Right lobe of liver (tissue), 6 donors: ENCODE data around the gene TRIO. TPM values are rescaled to one million over a fixed set of nuclear protein-coding genes. Genes with fewer than 3 reads are reported as not detected.
A peak's percentile ranks its signal among the peaks of the same experiment; 100 is the strongest.

Source experiments
- ATAC-seq, 4 donors: fragments of 200-7000 bp; cut with Tn5 transposase; one replicate each; pipeline ENCODE4 v1.9.1; 2020; ENCODE audit warnings: mild to moderate bottlenecking in 4 of 4, moderate library complexity in 4 of 4
- DNase-seq, 3 donors: peaks; one replicate each; pipeline ENCODE4 v3.0.0-alpha.2; 2020
- H3K27ac ChIP-seq, 3 donors: fragments of 200-600 bp; one replicate each; pipeline ENCODE4 v1.8.0; 2022
- H3K27me3 ChIP-seq, 2 donors: fragments of 200-600 bp; one replicate each; pipeline ENCODE4 v1.8.0; 2022
- H3K36me3 ChIP-seq, 4 donors: fragments of 200-600 bp; sonication (generic) in 1 of 4; one replicate each; pipeline versions ENCODE4 v1.5.1 to v1.8.0; 2017 to 2022; ENCODE audit warnings: control low read depth in 1 of 4
- H3K4me1 ChIP-seq, 4 donors: fragments of 200-600 bp; sonication (generic) in 1 of 4; one replicate each; pipeline versions ENCODE4 v1.5.1 to v1.8.0; 2017 to 2022; ENCODE audit warnings: control low read depth in 1 of 4
- H3K4me3 ChIP-seq, 3 donors: fragments of 200-600 bp; one replicate each; pipeline ENCODE4 v1.8.0; 2022
- H3K9me3 ChIP-seq, 4 donors: fragments of 200-600 bp; sonication (generic) in 1 of 4; one replicate each; pipeline versions ENCODE4 v1.5.1 to v1.8.0; 2017 to 2022; ENCODE audit warnings: control low read depth in 1 of 4
- CTCF ChIP-seq, 4 donors: fragments of 200-600 bp in 3 of 4; fragments of 450-650 bp in 1 of 4; IDR thresholded peaks; one replicate each; pipeline versions ENCODE4 v1.5.1 to v1.8.0; 2016 to 2022; ENCODE audit warnings: antibody characterized with exemption in 4 of 4, mild to moderate bottlenecking in 2 of 4
- POLR2A ChIP-seq: fragments of 450-650 bp; IDR thresholded peaks from one replicate; pipeline ENCODE4 v1.6.1; 2017; ENCODE audit warnings: antibody characterized with exemption, mild to moderate bottlenecking
- WGBS: methylation state at CpG from one replicate; pipeline ENCODE4 v1.1.6; 2018; ENCODE audit warnings: low coverage, low lambda C conversion rate; ENCODE audit not compliant: insufficient coverage; ENCODE audit errors: missing lambda C conversion rate; 5-methylcytosine and 5-hydroxymethylcytosine counted together
- intact Hi-C, 2 donors: fragments of 100-400 bp; cut with DNase I; formaldehyde crosslinking; loops; one replicate each; pipeline versions ENCODE4 v1.11.2 to v1.14.1; 2022
- total RNA-seq, 6 experiments: library from RNA; depleted of rRNA in 2 of 6; stranded (reverse); fragments of >200 nt in 2 of 6; fragmentation: NEBNext Ultra II Directional in 3 of 6; extraction: Animal tissue kit (Norgen Biotek cat#: 25700) in 3 of 6; gene quantifications; one replicate each; pipeline versions ENCODE4 v1.1.0 to v1.2.4, GENCODE V29; 2016 to 2023
- donor health status: DM: no; HTN: yes; CAD: no.
- donor health status: DM: no; HTN: no; CAD: no.
- donor health status: DM: no; HTN: no; CAD: no.
- donor health status: DM: no; HTN: yes; CAD: no.
- donor health status: DM: no; HTN: yes; CAD: no.

Gene TRIO
- total RNA-seq, 6 experiments from 2014 or later: 34.7 to 63.5 (median 50.2) TPM

- no peak for DNase-seq
Observed at GRCh38 chr5:14266686-14267085, 123.5 kb downstream of the TRIO start.

GRCh38 chr5:14267166-14267838 lies 124.2 kb downstream of the TRIO start:
- DNase-seq (no peak), ATAC-seq (no peak)
- Histone ChIP-seq H3K4me1 (peaks cover 0 to 33% (median 13%) of the 10 kb centered on the region in 4 donors), H3K36me3 (no peaks in the 10 kb centered on the region), H3K9me3 (no peaks in the 10 kb centered on the region), H3K4me3 (no peak overlapping the region), H3K27ac (no peak overlapping the region), H3K27me3 (no peaks in the 10 kb centered on the region)
- intact Hi-C loops: loop anchor here in 1 of 2 donors (5.0 kb wide), 1 partner anchor 160 kb away; no protein-coding TSS in a partner anchor
- TF ChIP-seq CTCF (IDR thresholded peaks at IDR 0.05) (no peak), POLR2A (no peak)
- 69% methylated on average over 5 of the region's 5 CpGs for WGBS

More at GRCh38 chr5:14266686-14267085, 123.5 kb downstream of the TRIO start:
- Histone ChIP-seq H3K9me3 (no peaks in the 10 kb centered on the region), H3K4me3 (no peak overlapping the region), H3K27ac (no peak overlapping the region), H3K27me3 (no peaks in the 10 kb centered on the region), H3K36me3 (no peaks in the 10 kb centered on the region), H3K4me1 (peaks cover 0 to 31% (median 13%) of the 10 kb centered on the region in 4 donors)
- ATAC-seq: no peak
- TF ChIP-seq POLR2A: no peak
- no peak for TF ChIP-seq CTCF (IDR thresholded peaks at IDR 0.05)
- intact Hi-C loops: loop anchor here in 1 of 2 donors (5.0 kb wide), 1 partner anchor 159 kb away; no protein-coding TSS in a partner anchor
- WGBS: 61% methylated on average over 3 of the region's 3 CpGs

- H3K27ac ChIP-seq: no peak overlapping the region
- no peak for TF ChIP-seq CTCF (IDR thresholded peaks at IDR 0.05)
- no peak for TF ChIP-seq POLR2A
- 82% methylated on average over 6 of the region's 6 CpGs for WGBS
- ATAC-seq (peak in 1 of 4 donors; percentile 45), DNase-seq (no peak)
- no peaks in the 10 kb centered on the region for H3K27me3 ChIP-seq
- H3K4me3 ChIP-seq: no peak overlapping the region
- intact Hi-C loops: loop anchor here in 1 of 2 donors (5.0 kb wide), 1 partner anchor 161 kb away; no protein-coding TSS in a partner anchor
- H3K9me3 ChIP-seq: no peaks in the 10 kb centered on the region
- H3K4me1 ChIP-seq: peaks cover 0 to 33% (median 13%) of the 10 kb centered on the region in 4 donors
- no peaks in the 10 kb centered on the region for H3K36me3 ChIP-seq
Observed at GRCh38 chr5:14267991-14268708, 125.0 kb downstream of the TRIO start.

- TF ChIP-seq POLR2A: no peak
- H3K27ac ChIP-seq: no peak overlapping the region
Observed at GRCh38 chr5:14268738-14269137, 125.6 kb downstream of the TRIO start.

More at GRCh38 chr5:14268738-14269137, 125.6 kb downstream of the TRIO start:
- H3K9me3 ChIP-seq: no peaks in the 10 kb centered on the region
- peaks cover 0 to 33% (median 13%) of the 10 kb centered on the region in 4 donors for H3K4me1 ChIP-seq
- intact Hi-C loops: loop anchor here in 1 of 2 donors (5.0 kb wide), 1 partner anchor 161 kb away; no protein-coding TSS in a partner anchor
- no peak for ATAC-seq
- no peak for DNase-seq
- no peak overlapping the region for H3K4me3 ChIP-seq
- H3K36me3 ChIP-seq: no peaks in the 10 kb centered on the region
- no peaks in the 10 kb centered on the region for H3K27me3 ChIP-seq
- WGBS: 82% methylated on average over 3 of the region's 5 CpGs
